HepG2 (cell line): Measurements from ENCODE around the gene ZFP36. TPM values are rescaled to one million over a fixed set of nuclear protein-coding genes. Genes with fewer than 3 reads are reported as not detected.

Experiments used
- AGO2 ChIP-seq: fragments of 200-400 bp; formaldehyde crosslinking; optimal IDR thresholded peaks from 2 replicates; pipeline ENCODE3; 2017; ENCODE audit warnings: mild to moderate bottlenecking, low read depth, low read length, moderate library complexity
- HMG20A ChIP-seq: IDR thresholded peaks from 2 replicates; pipeline ENCODE4 v1.6.1; 2016; ENCODE audit warnings: borderline replicate concordance
- KIAA2018 ChIP-seq: sonication (generic); formaldehyde crosslinking; IDR thresholded peaks from 2 replicates; pipeline ENCODE4 v1.5.0; 2020; ENCODE audit warnings: mild to moderate bottlenecking, missing genetic modification reagents, borderline replicate concordance
- KLF15 ChIP-seq: sonication (generic); formaldehyde crosslinking; IDR thresholded peaks from 2 replicates; pipeline ENCODE4 v1.8.1; 2023; ENCODE audit warnings: borderline replicate concordance, mild to moderate bottlenecking, inconsistent platforms, missing genetic modification reagents, mixed read lengths
- MAFK ChIP-seq, 2 experiments: IDR thresholded peaks in 1 of 2; conservative IDR thresholded peaks in 1 of 2; 2 replicates each; pipeline ENCODE4 v1.6.1; 2011; ENCODE audit warnings: improper control_type of control experiment in 2 of 2, low read length in 2 of 2
- NFYB ChIP-seq: sonication (generic); formaldehyde crosslinking; IDR thresholded peaks from 2 replicates; pipeline ENCODE4 v1.4.0; 2020; ENCODE audit warnings: missing genetic modification reagents
- RARG ChIP-seq: sonication (generic); formaldehyde crosslinking; IDR thresholded peaks from 2 replicates; pipeline ENCODE4 v1.4.0; 2020; ENCODE audit warnings: low read depth, mild to moderate bottlenecking, missing genetic modification reagents
- SP140L ChIP-seq: sonication (generic); formaldehyde crosslinking; IDR thresholded peaks from 2 replicates; pipeline ENCODE4 v1.4.0; 2020; ENCODE audit warnings: missing genetic modification reagents, borderline replicate concordance
- STAG1 ChIP-seq: sonication (generic); formaldehyde crosslinking; IDR thresholded peaks from 2 replicates; pipeline ENCODE4 v1.4.0; 2020; ENCODE audit warnings: missing genetic modification reagents
- ZNF225 ChIP-seq: sonication (generic); formaldehyde crosslinking; IDR thresholded peaks from 2 replicates; pipeline ENCODE4 v1.4.0; 2020; ENCODE audit warnings: mild to moderate bottlenecking, missing genetic modification reagents
- ZNF234 ChIP-seq: sonication (generic); formaldehyde crosslinking; conservative IDR thresholded peaks from 2 replicates; pipeline ENCODE4 v1.5.1; 2020; ENCODE audit warnings: mild to moderate bottlenecking, missing genetic modification reagents
- ZNF619 ChIP-seq: sonication (generic); formaldehyde crosslinking; IDR thresholded peaks from 2 replicates; pipeline ENCODE4 v1.4.0; 2020; ENCODE audit warnings: mild to moderate bottlenecking, missing genetic modification reagents
- ZNF776 ChIP-seq: sonication (generic); formaldehyde crosslinking; IDR thresholded peaks from 2 replicates; pipeline ENCODE4 v1.4.0; 2020; ENCODE audit warnings: mild to moderate bottlenecking, missing genetic modification reagents
- polyA plus RNA-seq, 8 experiments: library from polyadenylated mRNA; depleted of rRNA in 3 of 8; stranded (reverse) in 7 of 8; unstranded in 1 of 8; fragments of >200 nt; fragmentation: Illumina TruSeq in 4 of 8; extraction: Trizol in 4 of 8; gene quantifications; 2 replicates each; pipeline versions ENCODE4 v1.2.1 to v1.2.3, GENCODE V29; 2011 to 2016; ENCODE audit warnings: low read depth in 4 of 8, missing spikeins in 1 of 8, mixed read lengths in 1 of 8; ENCODE audit not compliant: insufficient read depth in 1 of 8
- total RNA-seq, 5 experiments: library from RNA; depleted of rRNA; stranded (reverse); fragments of >200 nt; fragmentation: Illumina TruSeq; extraction: Trizol; gene quantifications; 2 replicates each; pipeline ENCODE4 v1.2.3, GENCODE V29; 2016; ENCODE audit warnings: low read depth in 1 of 5
- TF ChIP-seq, protein P1 (sequence below): sonication (generic); formaldehyde crosslinking; IDR thresholded peaks from 2 replicates; pipeline ENCODE4 v1.4.0; 2020; ENCODE audit warnings: missing genetic modification reagents, low read depth, mild to moderate bottlenecking, borderline replicate concordance
- TF ChIP-seq, protein P2 (sequence below): sonication (generic); formaldehyde crosslinking; IDR thresholded peaks from 2 replicates; pipeline ENCODE4 v1.5.1; 2020; ENCODE audit warnings: missing genetic modification reagents, mild to moderate bottlenecking, borderline replicate concordance
- TF ChIP-seq, protein P3 (sequence below): sonication (generic); formaldehyde crosslinking; IDR thresholded peaks from 2 replicates; pipeline ENCODE4 v1.8.1; 2023; ENCODE audit warnings: mild to moderate bottlenecking, missing genetic modification reagents, borderline replicate concordance

Gene ZFP36
- total and polyA plus RNA-seq, 2 of the 13 experiments (the other 11 are each of a cell fraction or from before 2014, with no cell fraction given): 1.4 to 1.7 TPM

- TF ChIP-seq, protein P1, sequence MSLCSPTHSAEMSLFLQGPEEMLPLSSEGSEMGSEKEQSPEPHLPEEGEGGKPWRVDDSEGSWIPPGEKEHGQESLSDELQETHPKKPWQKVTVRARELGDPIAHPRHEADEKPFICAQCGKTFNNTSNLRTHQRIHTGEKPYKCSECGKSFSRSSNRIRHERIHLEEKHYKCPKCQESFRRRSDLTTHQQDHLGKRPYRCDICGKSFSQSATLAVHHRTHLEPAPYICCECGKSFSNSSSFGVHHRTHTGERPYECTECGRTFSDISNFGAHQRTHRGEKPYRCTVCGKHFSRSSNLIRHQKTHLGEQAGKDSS: peak; percentile 62; the same call in 1 of the 2 replicates
- TF ChIP-seq, protein P2, sequence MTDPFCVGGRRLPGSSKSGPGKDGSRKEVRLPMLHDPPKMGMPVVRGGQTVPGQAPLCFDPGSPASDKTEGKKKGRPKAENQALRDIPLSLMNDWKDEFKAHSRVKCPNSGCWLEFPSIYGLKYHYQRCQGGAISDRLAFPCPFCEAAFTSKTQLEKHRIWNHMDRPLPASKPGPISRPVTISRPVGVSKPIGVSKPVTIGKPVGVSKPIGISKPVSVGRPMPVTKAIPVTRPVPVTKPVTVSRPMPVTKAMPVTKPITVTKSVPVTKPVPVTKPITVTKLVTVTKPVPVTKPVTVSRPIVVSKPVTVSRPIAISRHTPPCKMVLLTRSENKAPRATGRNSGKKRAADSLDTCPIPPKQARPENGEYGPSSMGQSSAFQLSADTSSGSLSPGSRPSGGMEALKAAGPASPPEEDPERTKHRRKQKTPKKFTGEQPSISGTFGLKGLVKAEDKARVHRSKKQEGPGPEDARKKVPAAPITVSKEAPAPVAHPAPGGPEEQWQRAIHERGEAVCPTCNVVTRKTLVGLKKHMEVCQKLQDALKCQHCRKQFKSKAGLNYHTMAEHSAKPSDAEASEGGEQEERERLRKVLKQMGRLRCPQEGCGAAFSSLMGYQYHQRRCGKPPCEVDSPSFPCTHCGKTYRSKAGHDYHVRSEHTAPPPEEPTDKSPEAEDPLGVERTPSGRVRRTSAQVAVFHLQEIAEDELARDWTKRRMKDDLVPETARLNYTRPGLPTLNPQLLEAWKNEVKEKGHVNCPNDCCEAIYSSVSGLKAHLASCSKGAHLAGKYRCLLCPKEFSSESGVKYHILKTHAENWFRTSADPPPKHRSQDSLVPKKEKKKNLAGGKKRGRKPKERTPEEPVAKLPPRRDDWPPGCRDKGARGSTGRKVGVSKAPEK: no peak
- TF ChIP-seq AGO2 (peak; percentile 88), SP140L (no peak), MAFK (conservative IDR thresholded peaks at IDR 0.05 in 1 of 2, IDR thresholded peaks at IDR 0.05 in 1 of 2; ENCODE audit: low read length in 2 of 2) (no peak), STAG1 (no peak), RARG (CRISPR knock-in tag) (no peak), KIAA2018 (no peak), ZNF619 (no peak), NFYB (CRISPR knock-in tag) (no peak; the same call in 1 of the 2 replicates), ZNF776 (CRISPR knock-in tag) (no peak), ZNF225 (CRISPR knock-in tag) (no peak), KLF15 (no peak), HMG20A (CRISPR knock-in tag) (no peak), ZNF234 (no peak)
- TF ChIP-seq, protein P3, sequence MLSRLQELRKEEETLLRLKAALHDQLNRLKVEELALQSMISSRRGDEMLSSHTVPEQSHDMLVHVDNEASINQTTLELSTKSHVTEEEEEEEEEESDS (CRISPR knock-in tag): no peak
Measured at GRCh38 chr19:39410017-39410830, 3.6 kb downstream of the ZFP36 start (continued).
